Coronary artery (tissue), 2 donors: ENCODE data around the gene ZC3HAV1.

Experiments used
- DNase-seq: peaks from one replicate; pipeline ENCODE4 v3.0.0-alpha.2; 2017; ENCODE audit warnings: low spot score
- H3K27ac ChIP-seq, 2 donors: fragments of 200-600 bp; sonication (generic); one replicate each; pipeline ENCODE4 v1.5.1; 2016 to 2019
- H3K4me3 ChIP-seq: fragments of 200-600 bp; sonication (generic); 2 replicates; pipeline ENCODE4 v1.5.1; 2016; ENCODE audit warnings: mild to moderate bottlenecking, moderate library complexity
- CTCF ChIP-seq: fragments of 200-600 bp; sonication (generic); IDR thresholded peaks from one replicate; pipeline ENCODE4 v1.5.1; 2019; ENCODE audit warnings: antibody characterized with exemption

ZC3HAV1 gene

GRCh38 chr7:139075871-139076686 is 33.4 kb downstream of the ZC3HAV1 start:
- no peak overlapping the region for H3K4me3 ChIP-seq
- DNase-seq = no peak
- TF ChIP-seq CTCF = no peak
- H3K27ac ChIP-seq = no peak overlapping the region

GRCh38 chr7:139075031-139075652 is 34.4 kb downstream of the ZC3HAV1 start:
- peak overlapping the region; percentile 33 to 58 for H3K27ac ChIP-seq
- peak; percentile 76 for TF ChIP-seq CTCF

GRCh38 chr7:139072796-139073195 is 36.7 kb downstream of the ZC3HAV1 start:
- no peak for DNase-seq
- no peak for TF ChIP-seq CTCF
- H3K4me3 ChIP-seq = no peak overlapping the region
- no peak overlapping the region for H3K27ac ChIP-seq

More at GRCh38 chr7:139075031-139075652, 34.4 kb downstream of the ZC3HAV1 start:
- peak; percentile 77 for DNase-seq
- H3K4me3 ChIP-seq = peak overlapping the region; percentile 22

- H3K27ac ChIP-seq = no peak overlapping the region
- TF ChIP-seq CTCF = no peak
- no peak for DNase-seq
- no peak overlapping the region for H3K4me3 ChIP-seq
Observed at GRCh38 chr7:139071680-139072079, 37.8 kb downstream of the ZC3HAV1 start.

- Histone ChIP-seq H3K4me3 (no peak overlapping the region), H3K27ac (no peak overlapping the region)
- no peak for DNase-seq
- TF ChIP-seq CTCF = no peak
Observed at GRCh38 chr7:139068544-139069399, 40.7 kb downstream of the ZC3HAV1 start.

- TF ChIP-seq CTCF = no peak
- H3K4me3 ChIP-seq = no peak overlapping the region
- no peak for DNase-seq
- no peak overlapping the region for H3K27ac ChIP-seq
Observed at GRCh38 chr7:139066315-139066714, 43.2 kb downstream of the ZC3HAV1 start.
